ENCODE measurements around the gene CAMK1G.

CAMK1G gene

GRCh38 chr1:209618756-209619420 lies 35.4 kb downstream of the CAMK1G start:
- no peak for DNase-seq (ENCODE audit: low read depth in 1 of 2, low spot score in 1 of 2)
- in situ Hi-C loops (cut with HindIII; ENCODE audit: low pct_unique_long_range_greater_than_20kb, low sequenced_read_pairs), result no loop called here
- no peak for TF ChIP-seq JUND (IDR thresholded peaks at IDR 0.05; ENCODE audit: low read depth)

GRCh38 chr1:209619696-209620486 lies 36.4 kb downstream of the CAMK1G start:
- DNase-seq (ENCODE audit: low read depth in 1 of 2, low spot score in 1 of 2), result no peak
- in situ Hi-C loops (cut with HindIII; ENCODE audit: low pct_unique_long_range_greater_than_20kb, low sequenced_read_pairs), result no loop called here
- no peak for TF ChIP-seq JUND (IDR thresholded peaks at IDR 0.05; ENCODE audit: low read depth)

GRCh38 chr1:209620487-209620884 lies 37.0 kb downstream of the CAMK1G start:
- TF ChIP-seq JUND (IDR thresholded peaks at IDR 0.05; ENCODE audit: low read depth), result no peak
- in situ Hi-C loops (cut with HindIII; ENCODE audit: low pct_unique_long_range_greater_than_20kb, low sequenced_read_pairs), result no loop called here
- no peak for DNase-seq (ENCODE audit: low read depth in 1 of 2, low spot score in 1 of 2)

- no peak for TF ChIP-seq JUND (IDR thresholded peaks at IDR 0.05; ENCODE audit: low read depth)
- in situ Hi-C loops (cut with HindIII; ENCODE audit: low pct_unique_long_range_greater_than_20kb, low sequenced_read_pairs), result no loop called here
- no peak for DNase-seq (ENCODE audit: low read depth in 1 of 2, low spot score in 1 of 2)
Observed at GRCh38 chr1:209621286-209621685, 37.8 kb downstream of the CAMK1G start.

GRCh38 chr1:209621741-209622655 lies 38.5 kb downstream of the CAMK1G start:
- no peak for DNase-seq (ENCODE audit: low read depth in 1 of 2, low spot score in 1 of 2)
- TF ChIP-seq JUND (IDR thresholded peaks at IDR 0.05; ENCODE audit: low read depth), result no peak
- in situ Hi-C loops (cut with HindIII; ENCODE audit: low pct_unique_long_range_greater_than_20kb, low sequenced_read_pairs), result no loop called here

GRCh38 chr1:209622841-209623829 lies 39.6 kb downstream of the CAMK1G start:
- in situ Hi-C loops (cut with HindIII; ENCODE audit: low pct_unique_long_range_greater_than_20kb, low sequenced_read_pairs), result no loop called here
- TF ChIP-seq JUND (IDR thresholded peaks at IDR 0.05; ENCODE audit: low read depth), result no peak
- no peak for DNase-seq (ENCODE audit: low read depth in 1 of 2, low spot score in 1 of 2)

GRCh38 chr1:209624558-209625549 lies 41.3 kb downstream of the CAMK1G start:
- in situ Hi-C loops (cut with HindIII; ENCODE audit: low pct_unique_long_range_greater_than_20kb, low sequenced_read_pairs), result no loop called here
- no peak for TF ChIP-seq JUND (IDR thresholded peaks at IDR 0.05; ENCODE audit: low read depth)
- DNase-seq (ENCODE audit: low read depth in 1 of 2, low spot score in 1 of 2), result no peak

GRCh38 chr1:209625791-209626285 lies 42.3 kb downstream of the CAMK1G start:
- in situ Hi-C loops (cut with HindIII; ENCODE audit: low pct_unique_long_range_greater_than_20kb, low sequenced_read_pairs), result no loop called here
- TF ChIP-seq JUND (IDR thresholded peaks at IDR 0.05; ENCODE audit: low read depth), result no peak
- DNase-seq (ENCODE audit: low read depth in 1 of 2, low spot score in 1 of 2), result no peak

GRCh38 chr1:209626346-209627026 lies 43.0 kb downstream of the CAMK1G start:
- no peak for DNase-seq (ENCODE audit: low read depth in 1 of 2, low spot score in 1 of 2)
- TF ChIP-seq JUND (IDR thresholded peaks at IDR 0.05; ENCODE audit: low read depth), result no peak
- in situ Hi-C loops (cut with HindIII; ENCODE audit: low pct_unique_long_range_greater_than_20kb, low sequenced_read_pairs), result no loop called here
